Effector CD8-positive, alpha-beta T cell (primary cell): ENCODE measurements around the gene ATG4D.
"Not testable (repeated sequence)": the region's sequence is repeated elsewhere in the genome, so short reads cannot be mapped to it uniquely, and the experiment has no call there.

Experiments
- DNase-seq: peaks from one replicate; lab custom pipeline; 2025; lab: John Stamatoyannopoulos, UW

ATG4D gene

DNA sequence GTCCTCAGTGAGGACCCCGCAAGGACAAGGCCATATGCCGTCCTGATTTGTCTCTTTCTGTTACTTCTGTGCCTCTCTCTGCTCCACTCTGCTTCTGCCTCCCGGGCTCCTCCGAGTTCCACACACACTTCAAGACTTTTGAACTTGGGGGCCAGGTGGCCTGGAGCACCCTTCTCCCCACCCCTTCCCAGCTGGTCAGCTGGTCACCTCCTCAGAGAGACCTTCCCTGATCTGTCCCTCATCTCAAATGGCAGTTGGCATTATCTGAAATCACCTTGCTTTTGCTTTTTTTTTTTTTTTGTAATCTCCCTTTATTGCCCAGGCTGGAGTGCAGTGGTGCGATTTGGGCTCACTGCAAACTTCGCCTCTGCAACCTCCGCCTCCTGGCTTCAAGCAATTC is 24.3 kb upstream of the ATG4D start:
- DNase-seq, result no peak

GRCh38 chr19:10520652-10521318 is 22.9 kb upstream of the ATG4D start:
- DNase-seq, result no peak

DNA sequence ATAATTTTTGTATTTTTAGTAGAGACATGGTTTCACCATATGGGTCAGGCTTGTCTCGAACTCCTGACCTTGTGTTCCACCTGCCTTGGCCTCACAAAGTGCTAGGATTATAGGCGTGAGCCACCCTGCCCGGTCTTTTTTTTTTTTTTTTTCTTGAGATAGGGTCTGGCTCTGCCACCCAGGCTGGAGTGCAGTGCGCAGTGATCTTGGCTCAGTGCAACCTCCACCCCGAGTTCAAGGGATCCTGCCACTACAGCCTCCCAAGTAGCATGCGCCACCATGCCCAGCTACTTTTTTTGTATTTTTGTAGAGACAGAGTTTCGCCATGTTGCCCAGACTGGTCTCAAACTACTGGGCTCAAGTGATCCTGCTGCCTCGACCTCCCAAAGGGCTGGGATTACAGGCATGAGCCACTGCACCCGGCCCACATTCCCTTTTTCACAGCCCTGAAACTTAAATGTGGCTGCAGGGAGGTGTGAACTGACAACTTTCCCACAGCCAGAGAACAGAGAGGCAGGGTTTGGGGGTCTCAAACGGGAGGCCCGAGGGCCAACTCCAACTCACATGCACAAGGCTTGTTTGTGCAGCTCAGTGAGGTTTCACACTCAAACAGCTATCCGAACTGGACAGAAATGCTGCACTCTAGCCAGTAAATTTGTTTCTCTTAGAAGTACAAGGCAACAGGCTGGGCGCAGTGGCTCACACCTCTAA is 22.1 kb upstream of the ATG4D start:
- no peak for DNase-seq

DNA sequence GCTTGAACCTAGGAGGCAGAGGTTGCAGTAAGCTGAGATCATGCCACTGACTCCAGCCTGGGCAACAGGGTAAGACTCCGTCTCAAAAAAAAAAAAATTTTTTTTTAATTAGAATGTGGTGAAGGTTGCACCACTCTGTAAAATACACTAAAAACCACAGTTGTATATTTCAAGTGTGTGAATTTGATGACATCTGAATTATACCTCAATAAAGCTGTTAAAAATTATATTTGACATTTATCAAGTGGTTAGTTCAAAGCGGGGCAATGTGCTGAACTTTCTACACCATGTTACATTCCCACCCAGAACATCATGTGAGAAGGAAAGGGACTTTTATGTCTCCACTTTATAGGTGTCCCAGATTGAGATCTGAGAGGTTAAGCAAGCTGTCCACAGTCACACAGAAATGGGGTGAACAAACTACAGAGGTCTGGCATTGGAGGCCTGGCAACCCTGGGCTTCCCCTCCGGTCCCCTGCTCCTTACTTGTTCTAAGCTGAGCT is 20.5 kb upstream of the ATG4D start:
- DNase-seq, result no peak

- no peak for DNase-seq
Observed at GRCh38 chr19:10525636-10526035, 18.1 kb upstream of the ATG4D start.

- DNase-seq, result not testable (repeated sequence)
Observed at GRCh38 chr19:10526887-10527286, 16.8 kb upstream of the ATG4D start.

DNA sequence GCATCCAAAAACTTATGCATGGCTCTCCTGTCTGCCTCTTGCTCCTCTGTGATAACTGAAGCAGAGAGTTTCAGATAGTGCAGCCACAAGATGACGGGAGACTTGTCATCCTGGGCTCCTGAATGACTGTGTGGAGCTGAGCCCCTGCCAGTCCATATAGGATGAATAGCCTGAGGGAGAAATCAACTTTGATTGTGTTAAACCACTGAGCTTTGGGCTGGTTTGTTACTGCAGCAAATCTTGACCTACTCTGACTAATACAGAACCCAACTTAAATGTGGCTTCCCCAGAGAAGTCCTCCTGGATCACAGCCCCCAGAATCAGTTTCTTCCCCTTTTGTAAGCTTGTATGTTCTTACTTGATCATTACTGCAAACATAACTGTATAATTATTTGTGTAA is 11.2 kb upstream of the ATG4D start:
- no peak for DNase-seq

GRCh38 chr19:10533646-10534386 is 9.9 kb upstream of the ATG4D start:
- no peak for DNase-seq

DNA sequence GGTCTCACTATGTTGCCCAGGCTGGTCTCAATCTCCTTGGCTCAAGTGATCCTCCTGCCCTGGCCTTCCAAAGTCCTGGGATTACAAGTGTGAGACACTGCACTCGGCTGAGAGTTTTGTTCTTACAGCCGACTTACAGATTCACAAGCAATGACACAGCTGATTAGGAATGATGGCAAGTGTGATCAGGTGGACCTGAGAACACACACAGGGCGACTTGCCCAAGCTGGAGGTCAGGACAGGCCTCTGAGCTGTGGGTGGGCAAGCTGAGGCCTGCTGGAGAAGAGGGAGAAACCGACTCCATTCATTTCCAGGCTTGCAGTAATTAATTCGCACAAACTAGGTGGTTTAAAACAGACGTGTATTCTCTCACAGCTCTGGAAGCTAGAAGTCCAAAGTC is 8.1 kb upstream of the ATG4D start:
- DNase-seq, result no peak

DNA sequence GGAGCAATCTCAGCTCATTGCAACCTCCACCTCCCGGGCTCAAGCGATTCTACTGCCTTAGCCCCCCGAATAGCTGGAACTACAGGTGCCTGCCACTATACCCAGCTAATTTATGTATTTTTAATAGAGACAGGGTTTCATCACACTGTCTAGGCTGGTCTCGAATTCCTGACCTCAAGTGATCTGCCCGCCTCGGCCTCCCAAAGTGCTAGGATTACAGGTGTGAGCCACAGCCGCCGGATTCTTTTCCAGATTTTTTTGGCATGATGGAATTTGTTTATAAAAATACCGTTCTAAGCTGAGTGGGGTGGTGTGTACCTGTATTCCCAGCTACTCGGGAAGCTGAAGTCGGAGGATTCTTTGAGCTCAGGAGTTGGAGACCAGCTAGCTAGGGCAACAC is 6.0 kb upstream of the ATG4D start:
- DNase-seq, result no peak

DNA sequence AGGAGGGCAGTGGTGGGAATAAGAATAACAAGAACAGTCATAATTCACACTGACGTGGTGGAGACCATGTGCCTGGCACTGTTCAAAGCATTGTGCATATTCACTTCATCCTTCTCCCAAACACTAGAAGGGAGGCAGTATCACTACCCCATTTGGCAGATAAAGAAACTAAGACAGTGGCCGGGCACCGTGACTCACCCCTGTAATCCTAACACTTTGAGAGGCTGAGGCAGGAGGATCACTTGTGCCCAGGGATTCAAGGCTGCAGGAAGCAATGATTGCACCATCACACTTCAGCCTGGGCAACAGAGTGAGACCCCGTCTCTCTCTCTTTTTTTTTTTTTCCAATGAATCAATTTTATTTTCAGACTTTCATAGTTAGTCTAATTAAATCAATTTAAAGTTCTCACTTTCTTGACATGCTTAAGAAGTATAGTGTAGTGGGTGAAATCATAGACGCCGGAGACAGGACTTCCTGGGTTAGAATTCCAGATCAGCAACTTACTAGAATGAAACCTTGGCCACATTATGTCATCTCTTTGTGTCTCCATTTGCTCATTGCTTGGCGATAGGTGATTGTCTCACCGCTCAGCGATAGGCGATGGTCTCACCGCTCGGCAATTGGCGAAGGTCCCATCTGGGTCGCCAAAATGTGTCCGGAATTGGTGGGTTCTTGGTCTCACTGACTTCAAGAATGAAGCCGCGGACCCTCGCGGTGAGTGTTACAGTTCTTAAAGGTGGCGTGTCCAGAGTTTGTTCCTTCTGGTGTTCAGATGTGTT is 5.3 kb upstream of the ATG4D start:
- DNase-seq, result no peak

DNA sequence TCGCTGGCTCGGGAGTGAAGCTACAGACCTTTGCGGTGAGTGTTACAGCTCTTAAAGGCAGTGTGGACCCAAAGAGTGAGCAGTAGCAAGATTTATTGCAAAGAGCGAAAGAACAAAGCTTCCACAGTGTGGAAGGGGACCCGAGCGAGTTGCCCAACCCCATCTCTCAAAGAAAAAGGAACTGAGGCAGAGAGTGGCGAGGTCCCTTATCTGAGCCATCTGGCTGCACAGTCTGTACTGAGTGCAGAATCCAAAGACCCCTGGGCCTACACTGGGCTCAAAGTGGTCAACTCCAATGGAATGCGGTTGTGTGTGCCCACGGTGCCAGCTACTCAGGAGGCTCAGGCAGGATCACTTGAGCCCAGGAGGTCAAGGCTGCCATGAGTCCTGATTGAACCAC is 4.7 kb upstream of the ATG4D start:
- DNase-seq, result not testable (repeated sequence)

GRCh38 chr19:10543059-10543419 is 665 bp upstream of the ATG4D start:
- DNase-seq, result no peak

GRCh38 chr19:10544242-10544752 is 593 bp downstream of the ATG4D start:
- no peak for DNase-seq

DNA sequence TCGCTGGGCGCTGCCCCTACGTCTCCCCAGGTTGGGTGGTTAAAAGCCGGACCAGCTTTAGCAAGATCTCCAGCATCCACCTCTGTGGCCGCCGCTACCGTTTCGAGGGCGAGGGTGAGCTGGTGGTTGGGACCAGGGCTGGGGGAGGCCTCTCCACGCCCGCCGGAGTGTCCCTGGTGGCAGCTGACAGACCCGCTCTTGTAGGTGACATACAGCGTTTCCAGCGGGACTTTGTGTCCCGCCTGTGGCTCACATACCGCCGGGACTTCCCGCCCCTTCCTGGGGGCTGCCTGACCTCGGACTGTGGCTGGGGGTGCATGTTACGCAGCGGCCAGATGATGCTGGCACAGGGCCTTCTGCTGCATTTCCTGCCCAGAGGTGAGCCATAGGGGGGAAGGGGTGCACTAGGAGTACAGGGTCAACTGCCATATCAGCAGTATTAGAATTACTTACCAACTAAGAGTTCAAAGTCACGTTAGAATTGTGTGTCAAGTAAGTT is 1.1 kb downstream of the ATG4D start:
- DNase-seq, result no peak

GRCh38 chr19:10546817-10547216 is 3.1 kb downstream of the ATG4D start:
- DNase-seq, result no peak

GRCh38 chr19:10548746-10549276 is 5.1 kb downstream of the ATG4D start:
- DNase-seq, result no peak

DNA sequence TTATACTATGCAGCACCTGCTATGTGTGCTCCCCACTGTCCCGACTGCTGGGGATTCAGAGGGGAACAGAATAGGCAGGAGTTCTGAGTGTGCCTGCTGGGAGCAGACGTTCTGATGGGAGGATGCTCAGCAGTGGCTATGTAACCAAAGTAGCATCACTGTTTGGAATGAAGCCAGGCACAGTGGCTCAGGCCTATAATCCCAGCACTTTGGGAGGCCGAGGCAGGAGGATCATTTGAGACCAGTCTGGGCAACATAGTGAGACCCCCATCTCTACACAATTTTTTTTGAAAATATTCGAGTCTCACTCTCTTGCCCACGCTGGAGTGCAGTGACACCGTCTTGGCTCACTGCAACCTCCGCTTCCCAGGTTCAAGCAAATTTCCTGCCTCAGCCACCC is 6.0 kb downstream of the ATG4D start:
- no peak for DNase-seq

DNA sequence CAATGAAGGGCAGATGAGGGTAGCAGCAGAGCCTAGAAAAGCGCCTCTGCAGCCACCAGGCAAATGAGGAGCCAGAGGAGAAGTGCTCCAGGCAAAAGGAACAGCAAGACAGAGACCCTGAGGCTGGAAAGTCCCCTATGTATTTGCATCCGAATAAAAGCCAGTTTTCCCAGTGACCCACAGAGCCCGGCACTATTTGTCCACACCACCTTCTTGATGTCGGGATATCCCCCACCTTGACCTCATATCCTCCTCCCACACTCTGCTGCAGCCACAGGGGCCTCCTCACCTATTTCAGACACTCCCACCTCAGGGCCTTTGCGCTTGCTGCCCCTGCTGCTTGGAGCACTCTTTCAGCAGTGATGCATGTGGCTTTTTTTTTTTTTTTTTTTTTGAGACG is 6.6 kb downstream of the ATG4D start:
- DNase-seq, result no peak

DNA sequence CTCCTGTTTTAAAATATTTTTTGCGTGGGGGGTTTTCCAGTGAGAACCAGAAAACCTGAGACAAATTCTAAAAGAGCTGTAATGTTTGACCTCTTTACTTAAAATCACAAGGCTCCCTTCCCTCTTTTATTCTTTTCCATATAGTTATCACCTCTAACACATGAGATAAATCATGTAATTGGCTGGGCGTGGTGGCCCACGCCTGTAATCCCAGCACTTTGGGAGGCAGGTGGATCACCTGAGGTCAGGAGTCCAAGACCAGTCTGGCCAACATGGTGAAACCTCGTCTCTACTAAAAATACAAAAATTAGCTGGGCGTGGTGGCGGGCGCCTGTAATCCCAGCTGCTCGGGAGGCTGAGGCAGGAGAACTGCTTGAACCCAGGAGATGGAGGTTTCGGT is 7.3 kb downstream of the ATG4D start:
- DNase-seq, result not testable (repeated sequence)

GRCh38 chr19:10551698-10552301 is 8.1 kb downstream of the ATG4D start:
- DNase-seq, result peak; percentile 15
